ENCODE results near the gene GOLGA3.
"Not testable (repeated sequence)": the region's sequence is repeated elsewhere in the genome, so short reads cannot be mapped to it uniquely, and the experiment has no call there.

The GOLGA3 gene

GRCh38 chr12:132852496-132852895 lies 23.8 kb upstream of the GOLGA3 start:
- no peak for TF ChIP-seq CTCF (IDR thresholded peaks at IDR 0.05; ENCODE audit: borderline replicate concordance, insufficient read depth, low read depth, low read length)
- no peak overlapping the region for H3K4me3 ChIP-seq (ENCODE audit: low read depth, low read length)

- TF ChIP-seq CTCF (IDR thresholded peaks at IDR 0.05; ENCODE audit: borderline replicate concordance, insufficient read depth, low read depth, low read length), result no peak
- no peak overlapping the region for H3K4me3 ChIP-seq (ENCODE audit: low read depth, low read length)
Observed at GRCh38 chr12:132851465-132851864, 22.8 kb upstream of the GOLGA3 start.

GRCh38 chr12:132850291-132850690 lies 21.6 kb upstream of the GOLGA3 start:
- no peak for TF ChIP-seq CTCF (IDR thresholded peaks at IDR 0.05; ENCODE audit: borderline replicate concordance, insufficient read depth, low read depth, low read length)

GRCh38 chr12:132848521-132848920 lies 19.9 kb upstream of the GOLGA3 start:
- TF ChIP-seq CTCF (IDR thresholded peaks at IDR 0.05; ENCODE audit: borderline replicate concordance, insufficient read depth, low read depth, low read length), result no peak
- H3K4me3 ChIP-seq (ENCODE audit: low read depth, low read length), result no peak overlapping the region

More at GRCh38 chr12:132850291-132850690, 21.6 kb upstream of the GOLGA3 start:
- H3K4me3 ChIP-seq (ENCODE audit: low read depth, low read length), result no peak overlapping the region

- TF ChIP-seq CTCF (IDR thresholded peaks at IDR 0.05; ENCODE audit: borderline replicate concordance, insufficient read depth, low read depth, low read length), result no peak
- no peak overlapping the region for H3K4me3 ChIP-seq (ENCODE audit: low read depth, low read length)
Observed at GRCh38 chr12:132847363-132848356, 19.0 kb upstream of the GOLGA3 start.

- not testable (repeated sequence) for H3K4me3 ChIP-seq (ENCODE audit: low read depth, low read length)
Observed at GRCh38 chr12:132844681-132845080, 16.0 kb upstream of the GOLGA3 start.

- no peak for TF ChIP-seq CTCF (IDR thresholded peaks at IDR 0.05; ENCODE audit: borderline replicate concordance, insufficient read depth, low read depth, low read length)
- H3K4me3 ChIP-seq (ENCODE audit: low read depth, low read length), result no peak overlapping the region
Observed at GRCh38 chr12:132842449-132843045, 13.9 kb upstream of the GOLGA3 start.

All from GM12875 (cell line).